ENCODE results near the gene CAPN3.
"Not testable (repeated sequence)": the region's sequence is repeated elsewhere in the genome, so short reads cannot be mapped to it uniquely, and the experiment has no call there.

The CAPN3 gene

GRCh38 chr15:42335074-42335473 is 24.2 kb upstream of the CAPN3 start:
- no peak overlapping the region for H3K4me3 ChIP-seq (ENCODE audit: low read length in 2 of 2)
- no peak overlapping the region for H3K9ac ChIP-seq (ENCODE audit: low read length in 2 of 2)
- peaks cover 2 to 5% of the 10 kb centered on the region in 2 donors for H3K36me3 ChIP-seq (ENCODE audit: control insufficient read depth in 2 of 2, insufficient read depth in 2 of 2, low read length in 2 of 2)
- H3K9me3 ChIP-seq (ENCODE audit: control insufficient read depth in 2 of 2, low read length in 2 of 2) = no peaks in the 10 kb centered on the region
- H3K27ac ChIP-seq (ENCODE audit: low read length) = no peak overlapping the region
- H3K27me3 ChIP-seq (ENCODE audit: control insufficient read depth in 1 of 2, insufficient read depth in 2 of 2, low read length in 2 of 2) = no peaks in the 10 kb centered on the region
- no peaks in the 10 kb centered on the region for H3K4me1 ChIP-seq (ENCODE audit: control insufficient read depth, insufficient read depth, low read length)

GRCh38 chr15:42336650-42337049 is 22.7 kb upstream of the CAPN3 start:
- H3K4me3 ChIP-seq (ENCODE audit: low read length in 2 of 2); H3K9ac ChIP-seq (ENCODE audit: low read length in 2 of 2); H3K9me3 ChIP-seq (ENCODE audit: control insufficient read depth in 2 of 2, low read length in 2 of 2); H3K27ac ChIP-seq (ENCODE audit: low read length); H3K36me3 ChIP-seq (ENCODE audit: control insufficient read depth in 2 of 2, insufficient read depth in 2 of 2, low read length in 2 of 2); H3K27me3 ChIP-seq (ENCODE audit: control insufficient read depth in 1 of 2, insufficient read depth in 2 of 2, low read length in 2 of 2); H3K4me1 ChIP-seq (ENCODE audit: control insufficient read depth, insufficient read depth, low read length): not testable (repeated sequence)

- not testable (repeated sequence) for H3K27me3 ChIP-seq (ENCODE audit: control insufficient read depth in 1 of 2, insufficient read depth in 2 of 2, low read length in 2 of 2); H3K27ac ChIP-seq (ENCODE audit: low read length); H3K36me3 ChIP-seq (ENCODE audit: control insufficient read depth in 2 of 2, insufficient read depth in 2 of 2, low read length in 2 of 2); H3K9ac ChIP-seq (ENCODE audit: low read length in 2 of 2); H3K4me1 ChIP-seq (ENCODE audit: control insufficient read depth, insufficient read depth, low read length); H3K9me3 ChIP-seq (ENCODE audit: control insufficient read depth in 2 of 2, low read length in 2 of 2); H3K4me3 ChIP-seq (ENCODE audit: low read length in 2 of 2)
Observed at GRCh38 chr15:42337104-42337503, 22.2 kb upstream of the CAPN3 start.

- Histone ChIP-seq H3K27ac (ENCODE audit: low read length) (no peak overlapping the region), H3K36me3 (ENCODE audit: control insufficient read depth in 2 of 2, insufficient read depth in 2 of 2, low read length in 2 of 2) (peaks cover 5 to 10% of the 10 kb centered on the region in 2 donors), H3K4me3 (ENCODE audit: low read length in 2 of 2) (no peak overlapping the region), H3K9ac (ENCODE audit: low read length in 2 of 2) (no peak overlapping the region), H3K4me1 (ENCODE audit: control insufficient read depth, insufficient read depth, low read length) (no peaks in the 10 kb centered on the region), H3K27me3 (ENCODE audit: control insufficient read depth in 1 of 2, insufficient read depth in 2 of 2, low read length in 2 of 2) (no peaks in the 10 kb centered on the region), H3K9me3 (ENCODE audit: control insufficient read depth in 2 of 2, low read length in 2 of 2) (no peaks in the 10 kb centered on the region)
Observed at GRCh38 chr15:42338500-42338899, 20.8 kb upstream of the CAPN3 start.

- Histone ChIP-seq H3K27me3 (ENCODE audit: control insufficient read depth in 1 of 2, insufficient read depth in 2 of 2, low read length in 2 of 2) (no peaks in the 10 kb centered on the region), H3K36me3 (ENCODE audit: control insufficient read depth in 2 of 2, insufficient read depth in 2 of 2, low read length in 2 of 2) (peaks cover 14 to 15% of the 10 kb centered on the region in 2 donors), H3K27ac (ENCODE audit: low read length) (no peak overlapping the region), H3K9ac (ENCODE audit: low read length in 2 of 2) (no peak overlapping the region), H3K4me3 (ENCODE audit: low read length in 2 of 2) (no peak overlapping the region), H3K9me3 (ENCODE audit: control insufficient read depth in 2 of 2, low read length in 2 of 2) (no peaks in the 10 kb centered on the region), H3K4me1 (ENCODE audit: control insufficient read depth, insufficient read depth, low read length) (no peaks in the 10 kb centered on the region)
Observed at GRCh38 chr15:42343596-42344232, 15.6 kb upstream of the CAPN3 start.

GRCh38 chr15:42344763-42345162 is 14.5 kb upstream of the CAPN3 start:
- H3K9me3 ChIP-seq (ENCODE audit: control insufficient read depth in 2 of 2, low read length in 2 of 2) = no peaks in the 10 kb centered on the region
- no peak overlapping the region for H3K4me3 ChIP-seq (ENCODE audit: low read length in 2 of 2)
- H3K9ac ChIP-seq (ENCODE audit: low read length in 2 of 2) = no peak overlapping the region
- peaks cover 14 to 15% of the 10 kb centered on the region in 2 donors for H3K36me3 ChIP-seq (ENCODE audit: control insufficient read depth in 2 of 2, insufficient read depth in 2 of 2, low read length in 2 of 2)
- no peaks in the 10 kb centered on the region for H3K4me1 ChIP-seq (ENCODE audit: control insufficient read depth, insufficient read depth, low read length)
- H3K27me3 ChIP-seq (ENCODE audit: control insufficient read depth in 1 of 2, insufficient read depth in 2 of 2, low read length in 2 of 2) = no peaks in the 10 kb centered on the region
- no peak overlapping the region for H3K27ac ChIP-seq (ENCODE audit: low read length)

- Histone ChIP-seq H3K27ac (ENCODE audit: low read length) (no peak overlapping the region), H3K36me3 (ENCODE audit: control insufficient read depth in 2 of 2, insufficient read depth in 2 of 2, low read length in 2 of 2) (peaks cover 14 to 15% of the 10 kb centered on the region in 2 donors), H3K4me1 (ENCODE audit: control insufficient read depth, insufficient read depth, low read length) (no peaks in the 10 kb centered on the region), H3K27me3 (ENCODE audit: control insufficient read depth in 1 of 2, insufficient read depth in 2 of 2, low read length in 2 of 2) (no peaks in the 10 kb centered on the region), H3K4me3 (ENCODE audit: low read length in 2 of 2) (no peak overlapping the region), H3K9me3 (ENCODE audit: control insufficient read depth in 2 of 2, low read length in 2 of 2) (no peaks in the 10 kb centered on the region), H3K9ac (ENCODE audit: low read length in 2 of 2) (no peak overlapping the region)
Observed at GRCh38 chr15:42345504-42345903, 13.8 kb upstream of the CAPN3 start.

- Histone ChIP-seq H3K4me3 (ENCODE audit: low read length in 2 of 2) (no peak overlapping the region), H3K4me1 (ENCODE audit: control insufficient read depth, insufficient read depth, low read length) (no peaks in the 10 kb centered on the region), H3K9ac (ENCODE audit: low read length in 2 of 2) (no peak overlapping the region), H3K9me3 (ENCODE audit: control insufficient read depth in 2 of 2, low read length in 2 of 2) (no peaks in the 10 kb centered on the region), H3K27me3 (ENCODE audit: control insufficient read depth in 1 of 2, insufficient read depth in 2 of 2, low read length in 2 of 2) (no peaks in the 10 kb centered on the region), H3K36me3 (ENCODE audit: control insufficient read depth in 2 of 2, insufficient read depth in 2 of 2, low read length in 2 of 2) (peaks cover 25 to 28% of the 10 kb centered on the region in 2 donors), H3K27ac (ENCODE audit: low read length) (no peak overlapping the region)
Observed at GRCh38 chr15:42348083-42348482, 11.2 kb upstream of the CAPN3 start.

- Histone ChIP-seq H3K4me1 (ENCODE audit: control insufficient read depth, insufficient read depth, low read length) (no peaks in the 10 kb centered on the region), H3K9ac (ENCODE audit: low read length in 2 of 2) (no peak overlapping the region), H3K36me3 (ENCODE audit: control insufficient read depth in 2 of 2, insufficient read depth in 2 of 2, low read length in 2 of 2) (peaks cover 25 to 27% of the 10 kb centered on the region in 2 donors), H3K4me3 (ENCODE audit: low read length in 2 of 2) (no peak overlapping the region), H3K27me3 (ENCODE audit: control insufficient read depth in 1 of 2, insufficient read depth in 2 of 2, low read length in 2 of 2) (no peaks in the 10 kb centered on the region), H3K27ac (ENCODE audit: low read length) (no peak overlapping the region), H3K9me3 (ENCODE audit: control insufficient read depth in 2 of 2, low read length in 2 of 2) (no peaks in the 10 kb centered on the region)
Observed at GRCh38 chr15:42349186-42349585, 10.1 kb upstream of the CAPN3 start.

GRCh38 chr15:42352401-42352800 is 6.9 kb upstream of the CAPN3 start:
- Histone ChIP-seq H3K4me3 (ENCODE audit: low read length in 2 of 2) (no peak overlapping the region), H3K9me3 (ENCODE audit: control insufficient read depth in 2 of 2, low read length in 2 of 2) (no peaks in the 10 kb centered on the region), H3K9ac (ENCODE audit: low read length in 2 of 2) (no peak overlapping the region), H3K27me3 (ENCODE audit: control insufficient read depth in 1 of 2, insufficient read depth in 2 of 2, low read length in 2 of 2) (no peaks in the 10 kb centered on the region), H3K27ac (ENCODE audit: low read length) (no peak overlapping the region), H3K4me1 (ENCODE audit: control insufficient read depth, insufficient read depth, low read length) (no peaks in the 10 kb centered on the region), H3K36me3 (ENCODE audit: control insufficient read depth in 2 of 2, insufficient read depth in 2 of 2, low read length in 2 of 2) (peaks cover 26% of the 10 kb centered on the region in 2 donors)

- Histone ChIP-seq H3K36me3 (ENCODE audit: control insufficient read depth in 2 of 2, insufficient read depth in 2 of 2, low read length in 2 of 2) (peaks cover 26 to 30% of the 10 kb centered on the region in 2 donors), H3K27ac (ENCODE audit: low read length) (no peak overlapping the region), H3K27me3 (ENCODE audit: control insufficient read depth in 1 of 2, insufficient read depth in 2 of 2, low read length in 2 of 2) (no peaks in the 10 kb centered on the region), H3K9me3 (ENCODE audit: control insufficient read depth in 2 of 2, low read length in 2 of 2) (no peaks in the 10 kb centered on the region), H3K4me3 (ENCODE audit: low read length in 2 of 2) (no peak overlapping the region), H3K4me1 (ENCODE audit: control insufficient read depth, insufficient read depth, low read length) (no peaks in the 10 kb centered on the region), H3K9ac (ENCODE audit: low read length in 2 of 2) (no peak overlapping the region)
Observed at GRCh38 chr15:42353061-42353460, 6.2 kb upstream of the CAPN3 start.

All from stomach smooth muscle (tissue), 2 donors.